ENCODE data around the gene THADA. TPM values are rescaled to one million over a fixed set of nuclear protein-coding genes. Genes with fewer than 3 reads are reported as not detected.
A peak's percentile ranks its signal among the peaks of the same experiment; 100 is the strongest.

THADA gene
- total RNA-seq, 1 donor from 2014 or later, result 32.9 TPM

GRCh38 chr2:43188561-43189386 is 407.1 kb downstream of the THADA start:
- DNase-seq (no peak), ATAC-seq (no peak)
- no peaks in the 10 kb centered on the region for H3K9me3 ChIP-seq
- peaks cover 11% of the 10 kb centered on the region for H3K4me1 ChIP-seq
- H3K4me3 ChIP-seq, result no peak overlapping the region
- no peak overlapping the region for H3K27ac ChIP-seq
- H3K27me3 ChIP-seq, result no peaks in the 10 kb centered on the region
- intact Hi-C loops (cut with DNase I), result no loop called here
- no peak for TF ChIP-seq CTCF (IDR thresholded peaks at IDR 0.05)
- no peaks in the 10 kb centered on the region for H3K36me3 ChIP-seq

GRCh38 chr2:43186679-43187374 is 409.0 kb downstream of the THADA start:
- Histone ChIP-seq H3K27me3 (no peaks in the 10 kb centered on the region), H3K36me3 (no peaks in the 10 kb centered on the region), H3K9me3 (no peaks in the 10 kb centered on the region), H3K27ac (peak overlapping the region; percentile 55), H3K4me3 (no peak overlapping the region), H3K4me1 (peaks cover 5% of the 10 kb centered on the region)
- DNase-seq (no peak), ATAC-seq (peak; percentile 42)
- intact Hi-C loops (cut with DNase I), result no loop called here
- TF ChIP-seq CTCF (IDR thresholded peaks at IDR 0.05), result no peak

GRCh38 chr2:43186321-43186678 is 409.5 kb downstream of the THADA start:
- no peak for DNase-seq
- H3K4me1 ChIP-seq, result peaks cover 5% of the 10 kb centered on the region
- H3K27ac ChIP-seq, result peak overlapping the region; percentile 55
- H3K27me3 ChIP-seq, result no peaks in the 10 kb centered on the region
- intact Hi-C loops (cut with DNase I), result no loop called here
- no peaks in the 10 kb centered on the region for H3K9me3 ChIP-seq
- no peak for ATAC-seq
- H3K36me3 ChIP-seq, result no peaks in the 10 kb centered on the region
- H3K4me3 ChIP-seq, result no peak overlapping the region
- no peak for TF ChIP-seq CTCF (IDR thresholded peaks at IDR 0.05)

- Histone ChIP-seq H3K9me3 (no peaks in the 10 kb centered on the region), H3K4me3 (no peak overlapping the region), H3K27ac (no peak overlapping the region), H3K4me1 (peaks cover 5% of the 10 kb centered on the region), H3K27me3 (no peaks in the 10 kb centered on the region), H3K36me3 (no peaks in the 10 kb centered on the region)
- ATAC-seq (no peak), DNase-seq (no peak)
- TF ChIP-seq CTCF (IDR thresholded peaks at IDR 0.05), result no peak
- intact Hi-C loops (cut with DNase I), result no loop called here
Observed at GRCh38 chr2:43185146-43185545, 410.7 kb downstream of the THADA start.

GRCh38 chr2:43184339-43184895 is 411.4 kb downstream of the THADA start:
- intact Hi-C loops (cut with DNase I), result no loop called here
- DNase-seq, result no peak

More at GRCh38 chr2:43184339-43184895, 411.4 kb downstream of the THADA start:
- H3K36me3 ChIP-seq, result no peaks in the 10 kb centered on the region
- TF ChIP-seq CTCF (IDR thresholded peaks at IDR 0.05), result no peak
- no peak overlapping the region for H3K27ac ChIP-seq
- no peak for ATAC-seq
- H3K9me3 ChIP-seq, result no peaks in the 10 kb centered on the region
- no peak overlapping the region for H3K4me3 ChIP-seq
- peaks cover 8% of the 10 kb centered on the region for H3K4me1 ChIP-seq
- no peaks in the 10 kb centered on the region for H3K27me3 ChIP-seq
